ENCODE measurements around the gene CHD3. TPM values are rescaled to one million over a fixed set of nuclear protein-coding genes. Genes with fewer than 3 reads are reported as not detected.

The CHD3 gene
- polyA plus RNA-seq, 1 of the 3 experiments (the other 2 are of a cell fraction): 56.2 TPM

- no peaks in the 10 kb centered on the region for H3K9me2 ChIP-seq
- H3K9me3 ChIP-seq: no peaks in the 10 kb centered on the region
- H3K36me3 ChIP-seq (replicated peaks in 1 of 2; ENCODE audit: control insufficient read depth in 1 of 2, insufficient read depth in 2 of 2, low read length in 1 of 2): peaks cover 3 to 41% of the 10 kb centered on the region in 2 experiments
- peak within 1 kb of the TSS; percentile 91 for H3K4me2 ChIP-seq
- peak within 1 kb of the TSS; percentile 73 for H2AFZ ChIP-seq (ENCODE audit: low read depth)
- H3K4me3 ChIP-seq (ENCODE audit: low read depth in 2 of 2, low read length in 1 of 2): peak within 1 kb of the TSS; percentile 72 to 77
- DNase-seq: peak; percentile 80
- under 1% methylated on average over 36 of the region's 48 CpGs for WGBS (ENCODE audit: low lambda C conversion rate)
- POLR2A ChIA-PET: interaction anchor here (0.6 to 1.9 kb wide), 13 partner anchors 13 to 171 kb away, joined by 3 to 17 read pairs (median 4); partner anchors contain the start of genes KDM6B, RNF227 and TP53
- peak within 1 kb of the TSS; percentile 93 to 100 for H3K27ac ChIP-seq (ENCODE audit: low read depth in 2 of 2, low read length in 1 of 2)
- no peaks in the 10 kb centered on the region; the same call in 1 of the 2 replicates for H4K20me1 ChIP-seq (ENCODE audit: insufficient read depth)
- peak within 1 kb of the TSS; percentile 79 for H3K9ac ChIP-seq
- peaks cover 16% of the 10 kb centered on the region for H3F3A ChIP-seq (replicated peaks; ENCODE audit: insufficient read depth)
- H3K27me3 ChIP-seq (ENCODE audit: insufficient read depth): no peaks in the 10 kb centered on the region
- CTCF ChIA-PET: interaction anchor here (0.6 to 9.9 kb wide), 19 partner anchors 12 to 202 kb away, joined by 3 to 143 read pairs (median 5); partner anchors contain the start of genes KDM6B, TP53 and WRAP53
- H3K79me2 ChIP-seq (ENCODE audit: insufficient read depth): peaks cover 17% of the 10 kb centered on the region; the same call in 1 of the 2 replicates
- peaks cover 23 to 34% of the 10 kb centered on the region in 2 experiments; a peak in 3 of 4 replicates for H3K4me1 ChIP-seq (ENCODE audit: control insufficient read depth in 1 of 2, insufficient read depth in 2 of 2, low read depth in 1 of 2, low read length in 1 of 2)
- TF ChIP-seq TCF12 (IDR thresholded peaks at IDR 0.05) (no peak; the same call in 1 of the 2 replicates), SIN3A (IDR thresholded peaks at IDR 0.05; ENCODE audit: borderline replicate concordance, low read depth, low read length) (peak; percentile 63; the same call in 1 of the 2 replicates), MEF2A (IDR thresholded peaks at IDR 0.05; ENCODE audit: borderline replicate concordance, low read depth) (no peak), IRF3 (IDR thresholded peaks at IDR 0.05; ENCODE audit: low read depth, low read length) (no peak), CTCF (IDR thresholded peaks at IDR 0.05) (no peak), YY1 (IDR thresholded peaks at IDR 0.05; ENCODE audit: low read depth) (no peak; the same call in 1 of the 2 replicates), POLR2AphosphoS5 (IDR thresholded peaks at IDR 0.05; ENCODE audit: low read depth, low read length) (no peak), FOXJ3 (CRISPR knock-in tag; IDR thresholded peaks at IDR 0.05) (no peak), MAX (IDR thresholded peaks at IDR 0.05; ENCODE audit: low read depth) (peak; percentile 95), MXI1 (IDR thresholded peaks at IDR 0.05; ENCODE audit: low read depth, low read length) (peak; percentile 90), RCOR1 (IDR thresholded peaks at IDR 0.05; ENCODE audit: low read length) (no peak; the same call in 1 of the 2 replicates), USF1 (IDR thresholded peaks at IDR 0.05; ENCODE audit: borderline replicate concordance, low read depth) (peak; percentile 74; the same call in 1 of the 2 replicates), USF2 (IDR thresholded peaks at IDR 0.05; ENCODE audit: borderline replicate concordance, low read depth, low read length) (peak; percentile 32; the same call in 1 of the 2 replicates), RFX5 (IDR thresholded peaks at IDR 0.05; ENCODE audit: low read length) (no peak), ZBTB33 (IDR thresholded peaks at IDR 0.05; ENCODE audit: borderline replicate concordance, low read depth) (peak; percentile 26), EP300 (IDR thresholded peaks at IDR 0.05; ENCODE audit: borderline replicate concordance in 1 of 2, low read depth in 1 of 2, low read length in 1 of 2) (no peak), GATA2 (CRISPR knock-in tag; IDR thresholded peaks at IDR 0.05) (peak; percentile 99), CHD2 (IDR thresholded peaks at IDR 0.05; ENCODE audit: low read length, partially characterized antibody) (peak; percentile 64), FOSL2 (IDR thresholded peaks at IDR 0.05; ENCODE audit: borderline replicate concordance, low read depth) (no peak)
These were observed 30.7 kb upstream of the CHD3 start, which contains the start of gene CYB5D1 for GRCh38 chr17:7857713-7858521. Gene CYB5D1, plus strand, starts transcription at chr17:7858003. Its CDS starts 132 bp downstream, at chr17:7858135.

All from SK-N-SH (cell line).